Erythroblast (primary cell): ENCODE measurements around the gene SIGMAR1.

ENCODE experiments used
- GATA1 ChIP-seq: IDR thresholded peaks from 2 replicates; pipeline ENCODE4 v1.6.1; 2011; ENCODE audit warnings: low read depth, mild to moderate bottlenecking, control low read depth, low read length, moderate library complexity
- POLR2A ChIP-seq: IDR thresholded peaks from 2 replicates; pipeline ENCODE4 v1.6.1; 2011; ENCODE audit warnings: mild to moderate bottlenecking, low read length

GRCh38 chr9:34650816-34651215 lies 13.2 kb upstream of the SIGMAR1 start:
- TF ChIP-seq POLR2A (no peak), GATA1 (no peak)
